ENCODE measurements around the gene ANKMY1. TPM values are rescaled to one million over a fixed set of nuclear protein-coding genes. Genes with fewer than 3 reads are reported as not detected.

The ANKMY1 gene
- polyA plus RNA-seq, 3 donors: 2.1 to 22.9 (median 2.9) TPM

- H4K20me1 ChIP-seq (ENCODE audit: insufficient read depth, low read length): peaks cover 49% of the 10 kb centered on the region
- Mint-ChIP-seq H3K27me3 (ENCODE audit: low read depth in 3 of 3) (peaks cover 0 to 7% (median 4%) of the 10 kb centered on the region in 3 donors), H3K36me3 (peaks cover 36 to 38% of the 10 kb centered on the region in 2 donors), H3K27ac (peak within 1 kb of the TSS; percentile 93 to 100 (median 97)), H3K4me3 (peak within 1 kb of the TSS; percentile 84 to 92), H3K4me1 (peaks cover 69% of the 10 kb centered on the region), H3K9me3 (peaks cover 0 to 4% (median 0%) of the 10 kb centered on the region in 7 donors)
- peak; percentile 94 to 97 (median 95) for DNase-seq
- H3K9me3 ChIP-seq (replicated peaks in 1 of 2; ENCODE audit: control insufficient read depth in 1 of 2, insufficient read depth in 1 of 2, low read length in 2 of 2): no peaks in the 10 kb centered on the region
- peak within 1 kb of the TSS; percentile 36 for H2AFZ ChIP-seq (ENCODE audit: insufficient read depth, low read depth, low read length, poor library complexity, severe bottlenecking)
- H3K36me3 ChIP-seq (replicated peaks in 1 of 2; ENCODE audit: control insufficient read depth in 1 of 2, insufficient read depth in 2 of 2, low read length in 2 of 2): peaks cover 0 to 10% of the 10 kb centered on the region in 2 donors
- 0% methylated on average over 31 of the region's 39 CpGs for WGBS (ENCODE audit: insufficient coverage)
- peak within 1 kb of the TSS; percentile 66 to 80 (median 79) for H3K4me3 ChIP-seq (replicated peaks in 1 of 3; ENCODE audit: low read depth in 2 of 3, low read length in 3 of 3)
- H3K27ac ChIP-seq (ENCODE audit: low read depth in 1 of 2, low read length in 2 of 2): peak within 1 kb of the TSS; percentile 97 to 98
- H3K9ac ChIP-seq (ENCODE audit: insufficient read depth, low read length, poor library complexity, severe bottlenecking): peak within 1 kb of the TSS; percentile 97
- TF ChIP-seq, protein P1, sequence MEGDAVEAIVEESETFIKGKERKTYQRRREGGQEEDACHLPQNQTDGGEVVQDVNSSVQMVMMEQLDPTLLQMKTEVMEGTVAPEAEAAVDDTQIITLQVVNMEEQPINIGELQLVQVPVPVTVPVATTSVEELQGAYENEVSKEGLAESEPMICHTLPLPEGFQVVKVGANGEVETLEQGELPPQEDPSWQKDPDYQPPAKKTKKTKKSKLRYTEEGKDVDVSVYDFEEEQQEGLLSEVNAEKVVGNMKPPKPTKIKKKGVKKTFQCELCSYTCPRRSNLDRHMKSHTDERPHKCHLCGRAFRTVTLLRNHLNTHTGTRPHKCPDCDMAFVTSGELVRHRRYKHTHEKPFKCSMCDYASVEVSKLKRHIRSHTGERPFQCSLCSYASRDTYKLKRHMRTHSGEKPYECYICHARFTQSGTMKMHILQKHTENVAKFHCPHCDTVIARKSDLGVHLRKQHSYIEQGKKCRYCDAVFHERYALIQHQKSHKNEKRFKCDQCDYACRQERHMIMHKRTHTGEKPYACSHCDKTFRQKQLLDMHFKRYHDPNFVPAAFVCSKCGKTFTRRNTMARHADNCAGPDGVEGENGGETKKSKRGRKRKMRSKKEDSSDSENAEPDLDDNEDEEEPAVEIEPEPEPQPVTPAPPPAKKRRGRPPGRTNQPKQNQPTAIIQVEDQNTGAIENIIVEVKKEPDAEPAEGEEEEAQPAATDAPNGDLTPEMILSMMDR (IDR thresholded peaks at IDR 0.05): no peak
- H3K79me2 ChIP-seq (ENCODE audit: insufficient read depth, low read length): peaks cover 75% of the 10 kb centered on the region
- peak within 1 kb of the TSS; percentile 82 for H3K4me2 ChIP-seq (replicated peaks; ENCODE audit: extremely low read depth, low read length, poor library complexity, severe bottlenecking)
- no peaks in the 10 kb centered on the region for H3K27me3 ChIP-seq (ENCODE audit: control insufficient read depth in 2 of 2, insufficient read depth in 2 of 2, low read length in 2 of 2)
- intact Hi-C loops (cut with micrococcal nuclease): loop anchor here (2.0 to 5.0 kb wide), 4 partner anchors 25 to 67 kb away; partner anchors contain the start of gene GPR35 (in 2 of the 2)
- peaks cover 70 to 85% of the 10 kb centered on the region in 2 donors for H3K4me1 ChIP-seq (ENCODE audit: control insufficient read depth in 1 of 2, insufficient read depth in 2 of 2, low read length in 2 of 2)
These were observed 2.3 kb upstream of the ANKMY1 start, which contains the start of gene DUSP28 for GRCh38 chr2:240560084-240560479. Gene DUSP28 (plus strand): TSS chr2:240560357. CDS start chr2:240560685, 328 bp downstream.

DNA sequence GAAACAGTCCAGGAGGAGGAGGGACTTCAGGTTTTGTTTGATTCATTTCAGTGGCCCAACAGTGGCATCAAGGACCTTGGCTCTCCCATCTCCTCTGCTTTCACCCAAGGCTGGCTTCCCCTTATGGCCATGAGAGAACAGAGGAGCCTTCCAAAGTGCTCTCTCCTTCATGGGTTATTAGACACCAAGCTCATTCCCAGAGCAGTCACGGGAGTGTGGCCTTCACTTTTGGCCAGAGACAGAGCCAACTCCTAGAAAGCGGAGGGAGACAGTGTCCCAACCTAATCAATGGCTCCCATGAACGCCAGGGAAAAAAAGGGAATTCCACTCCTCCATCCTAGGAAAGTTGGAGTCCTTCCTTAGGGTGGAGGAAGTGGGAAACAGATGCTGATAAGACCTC, 1.5 kb upstream of the ANKMY1 start:
- TF ChIP-seq, protein P1 (IDR thresholded peaks at IDR 0.05): no peak
- Mint-ChIP-seq H3K36me3 (peaks cover 39 to 44% of the 10 kb centered on the region in 2 donors), H3K4me3 (peak overlapping the region; percentile 43 to 59), H3K4me1 (peaks cover 61% of the 10 kb centered on the region), H3K27ac (peak overlapping the region; percentile 67 to 97 (median 81)), H3K27me3 (ENCODE audit: low read depth in 3 of 3) (peaks cover 0 to 7% (median 4%) of the 10 kb centered on the region in 3 donors), H3K9me3 (peaks cover 0 to 4% (median 0%) of the 10 kb centered on the region in 7 donors)
- intact Hi-C loops (cut with micrococcal nuclease): loop anchor here in 1 of 2 donors (5.0 kb wide), 1 partner anchor 42 kb away; no protein-coding TSS in a partner anchor
- H3K27me3 ChIP-seq (ENCODE audit: control insufficient read depth in 2 of 2, insufficient read depth in 2 of 2, low read length in 2 of 2): no peaks in the 10 kb centered on the region
- no peak overlapping the region for H3K9ac ChIP-seq (ENCODE audit: insufficient read depth, low read length, poor library complexity, severe bottlenecking)
- peak overlapping the region in 1 of 2 donors; percentile 98 for H3K27ac ChIP-seq (ENCODE audit: low read depth in 1 of 2, low read length in 2 of 2)
- H3K9me3 ChIP-seq (replicated peaks in 1 of 2; ENCODE audit: control insufficient read depth in 1 of 2, insufficient read depth in 1 of 2, low read length in 2 of 2): no peaks in the 10 kb centered on the region
- H3K4me1 ChIP-seq (ENCODE audit: control insufficient read depth in 1 of 2, insufficient read depth in 2 of 2, low read length in 2 of 2): peaks cover 62 to 77% of the 10 kb centered on the region in 2 donors
- peaks cover 76% of the 10 kb centered on the region for H3K79me2 ChIP-seq (ENCODE audit: insufficient read depth, low read length)
- peak in 1 of 3 donors; percentile 26 for DNase-seq
- peak overlapping the region; percentile 82 for H3K4me2 ChIP-seq (replicated peaks; ENCODE audit: extremely low read depth, low read length, poor library complexity, severe bottlenecking)
- H4K20me1 ChIP-seq (ENCODE audit: insufficient read depth, low read length): peaks cover 53% of the 10 kb centered on the region
- 100% methylated on average over 2 of the region's 3 CpGs for WGBS (ENCODE audit: insufficient coverage)
- no peak overlapping the region for H2AFZ ChIP-seq (ENCODE audit: insufficient read depth, low read depth, low read length, poor library complexity, severe bottlenecking)
- peak overlapping the region in 1 of 3 experiments; percentile 79 for H3K4me3 ChIP-seq (replicated peaks in 1 of 3; ENCODE audit: low read depth in 2 of 3, low read length in 3 of 3)
- peaks cover 0 to 18% of the 10 kb centered on the region in 2 donors for H3K36me3 ChIP-seq (replicated peaks in 1 of 2; ENCODE audit: control insufficient read depth in 1 of 2, insufficient read depth in 2 of 2, low read length in 2 of 2)

Measured in CD14-positive monocyte (primary cell).